ENCODE data around the gene FAM136A.

Gene FAM136A

GRCh38 chr2:70322518-70322917, 20.7 kb upstream of the FAM136A start:
- in situ Hi-C loops (cut with MboI; ENCODE audit: low sequenced_read_pairs, unreplicated experiment): loop anchor here (25.0 kb wide), 1 partner anchor 315 kb away; no protein-coding TSS in a partner anchor
- TF ChIP-seq CTCF (IDR thresholded peaks at IDR 0.05; ENCODE audit: borderline replicate concordance, control extremely low read depth, extremely low read depth, insufficient read depth, missing control alignments): no peak
- no peak for DNase-seq (ENCODE audit: low spot score)

GRCh38 chr2:70321370-70321769, 19.5 kb upstream of the FAM136A start:
- DNase-seq (ENCODE audit: low spot score): no peak
- no peak for TF ChIP-seq CTCF (IDR thresholded peaks at IDR 0.05; ENCODE audit: borderline replicate concordance, control extremely low read depth, extremely low read depth, insufficient read depth, missing control alignments)
- in situ Hi-C loops (cut with MboI; ENCODE audit: low sequenced_read_pairs, unreplicated experiment): loop anchor here (25.0 kb wide), 1 partner anchor 316 kb away; no protein-coding TSS in a partner anchor

GRCh38 chr2:70314640-70315039, 12.8 kb upstream of the FAM136A start:
- TF ChIP-seq CTCF (IDR thresholded peaks at IDR 0.05; ENCODE audit: borderline replicate concordance, control extremely low read depth, extremely low read depth, insufficient read depth, missing control alignments): no peak
- no peak for DNase-seq (ENCODE audit: low spot score)
- in situ Hi-C loops (cut with MboI; ENCODE audit: low sequenced_read_pairs, unreplicated experiment): loop anchor here (25.0 kb wide), 1 partner anchor 323 kb away; no protein-coding TSS in a partner anchor

- no peak for TF ChIP-seq CTCF (IDR thresholded peaks at IDR 0.05; ENCODE audit: borderline replicate concordance, control extremely low read depth, extremely low read depth, insufficient read depth, missing control alignments)
- no peak for DNase-seq (ENCODE audit: low spot score)
- in situ Hi-C loops (cut with MboI; ENCODE audit: low sequenced_read_pairs, unreplicated experiment): loop anchor here (25.0 kb wide), 1 partner anchor 325 kb away; no protein-coding TSS in a partner anchor
These were observed 10.7 kb upstream of the FAM136A start for GRCh38 chr2:70312560-70312959.

- TF ChIP-seq CTCF (IDR thresholded peaks at IDR 0.05; ENCODE audit: borderline replicate concordance, control extremely low read depth, extremely low read depth, insufficient read depth, missing control alignments): no peak
- in situ Hi-C loops (cut with MboI; ENCODE audit: low sequenced_read_pairs, unreplicated experiment): loop anchor here (25.0 kb wide), 1 partner anchor 326 kb away; no protein-coding TSS in a partner anchor
- DNase-seq (ENCODE audit: low spot score): no peak
These were observed 9.0 kb upstream of the FAM136A start for GRCh38 chr2:70310899-70311298.

GRCh38 chr2:70305531-70305930, 3.7 kb upstream of the FAM136A start:
- TF ChIP-seq CTCF (IDR thresholded peaks at IDR 0.05; ENCODE audit: borderline replicate concordance, control extremely low read depth, extremely low read depth, insufficient read depth, missing control alignments): no peak
- in situ Hi-C loops (cut with MboI; ENCODE audit: low sequenced_read_pairs, unreplicated experiment): loop anchor here (25.0 kb wide), 1 partner anchor 332 kb away; no protein-coding TSS in a partner anchor
- DNase-seq (ENCODE audit: low spot score): no peak

Measured in GM13976 (cell line).